ENCODE results near the gene ADAM12. TPM values are rescaled to one million over a fixed set of nuclear protein-coding genes. Genes with fewer than 3 reads are reported as not detected.

ADAM12 gene
- polyA plus RNA-seq, 1 of the 3 experiments (the other 2 are of a cell fraction) = 25.0 TPM

DNA sequence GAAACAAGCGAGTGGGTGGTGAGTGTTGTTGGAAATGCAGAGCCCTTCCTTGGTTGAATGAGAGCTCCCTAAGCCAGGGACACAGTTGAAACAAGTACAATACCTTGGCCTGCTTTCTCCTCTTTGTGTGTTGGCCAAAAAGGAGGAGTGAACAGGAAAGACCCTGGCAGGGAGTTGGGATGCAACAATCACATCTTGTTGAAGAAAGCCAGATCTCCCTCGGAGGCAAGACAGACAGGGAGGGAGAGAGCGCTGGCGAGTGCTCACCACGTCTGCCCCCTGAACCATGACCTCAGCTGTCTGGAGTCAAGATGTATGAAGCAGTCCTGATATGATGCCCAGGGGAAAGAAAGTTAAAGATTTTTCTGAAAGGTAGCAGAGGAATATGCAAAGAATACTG is 66.8 kb downstream of the ADAM12 start:
- no peak overlapping the region for H3K9ac ChIP-seq
- TF ChIP-seq IRF3 (IDR thresholded peaks at IDR 0.05; ENCODE audit: low read depth, low read length) = no peak
- TF ChIP-seq RAD21 (IDR thresholded peaks at IDR 0.05; ENCODE audit: low read length) = no peak
- TF ChIP-seq CHD2 (IDR thresholded peaks at IDR 0.05; ENCODE audit: low read length, partially characterized antibody) = peak; percentile 63
- TF ChIP-seq USF2 (IDR thresholded peaks at IDR 0.05; ENCODE audit: borderline replicate concordance, low read depth, low read length) = no peak
- no peak for TF ChIP-seq SMC3 (IDR thresholded peaks at IDR 0.05; ENCODE audit: low read depth, low read length)
- no peak for TF ChIP-seq FOXM1 (IDR thresholded peaks at IDR 0.05; ENCODE audit: low read depth)
- TF ChIP-seq SIN3A (IDR thresholded peaks at IDR 0.05; ENCODE audit: borderline replicate concordance, low read depth, low read length) = no peak
- TF ChIP-seq RFX5 (IDR thresholded peaks at IDR 0.05; ENCODE audit: low read length) = no peak
- TF ChIP-seq NFIC (IDR thresholded peaks at IDR 0.05; ENCODE audit: borderline replicate concordance) = no peak
- no peak for TF ChIP-seq FOSL2 (IDR thresholded peaks at IDR 0.05; ENCODE audit: borderline replicate concordance, low read depth)
- TF ChIP-seq RCOR1 (IDR thresholded peaks at IDR 0.05; ENCODE audit: low read length) = peak; percentile 63; the same call in 1 of the 2 replicates
- TF ChIP-seq TCF12 (IDR thresholded peaks at IDR 0.05) = peak; percentile 55
- TF ChIP-seq, protein P1, sequence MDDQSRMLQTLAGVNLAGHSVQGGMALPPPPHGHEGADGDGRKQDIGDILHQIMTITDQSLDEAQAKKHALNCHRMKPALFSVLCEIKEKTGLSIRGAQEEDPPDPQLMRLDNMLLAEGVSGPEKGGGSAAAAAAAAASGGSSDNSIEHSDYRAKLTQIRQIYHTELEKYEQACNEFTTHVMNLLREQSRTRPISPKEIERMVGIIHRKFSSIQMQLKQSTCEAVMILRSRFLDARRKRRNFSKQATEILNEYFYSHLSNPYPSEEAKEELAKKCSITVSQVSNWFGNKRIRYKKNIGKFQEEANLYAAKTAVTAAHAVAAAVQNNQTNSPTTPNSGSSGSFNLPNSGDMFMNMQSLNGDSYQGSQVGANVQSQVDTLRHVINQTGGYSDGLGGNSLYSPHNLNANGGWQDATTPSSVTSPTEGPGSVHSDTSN (IDR thresholded peaks at IDR 0.05) = peak; percentile 26; the same call in 1 of the 2 replicates
- no peak for TF ChIP-seq USF1 (IDR thresholded peaks at IDR 0.05; ENCODE audit: borderline replicate concordance, low read depth)
- peak in 1 of 2 experiments; percentile 82; a peak in 2 of 4 replicates for TF ChIP-seq EP300 (IDR thresholded peaks at IDR 0.05; ENCODE audit: borderline replicate concordance in 1 of 2, low read depth in 1 of 2, low read length in 1 of 2)
- TF ChIP-seq GABPA (IDR thresholded peaks at IDR 0.05; ENCODE audit: low read depth) = no peak
- peak; percentile 57; the same call in 1 of the 2 replicates for TF ChIP-seq GATA2 (CRISPR knock-in tag; IDR thresholded peaks at IDR 0.05)
- no peak for TF ChIP-seq NRF1 (IDR thresholded peaks at IDR 0.05; ENCODE audit: low read depth, low read length)
- TF ChIP-seq CTCF (IDR thresholded peaks at IDR 0.05) = no peak
- peak; percentile 80; the same call in 1 of the 2 replicates for TF ChIP-seq FOXJ3 (CRISPR knock-in tag; IDR thresholded peaks at IDR 0.05)
- H3K27me3 ChIP-seq (ENCODE audit: insufficient read depth) = no peaks in the 10 kb centered on the region
- peak; percentile 70 for DNase-seq
- no peaks in the 10 kb centered on the region for H4K20me1 ChIP-seq (ENCODE audit: insufficient read depth)
- H2AFZ ChIP-seq (ENCODE audit: low read depth) = no peak overlapping the region
- ChIA-PET POLR2A (no interaction called here), CTCF (interaction anchor here (0.8 to 2.1 kb wide), 3 partner anchors 15 to 182 kb away, joined by 3 to 6 read pairs (median 4); no protein-coding TSS in a partner anchor)
- no peaks in the 10 kb centered on the region for H3K9me2 ChIP-seq
- no peaks in the 10 kb centered on the region for H3K9me3 ChIP-seq
- no peaks in the 10 kb centered on the region for H3K79me2 ChIP-seq (ENCODE audit: insufficient read depth)
- peak overlapping the region in 1 of 2 experiments; percentile 90; a peak in 2 of 4 replicates for H3K27ac ChIP-seq (ENCODE audit: low read depth in 2 of 2, low read length in 1 of 2)
- H3K4me3 ChIP-seq (ENCODE audit: low read depth in 2 of 2, low read length in 1 of 2) = no peak overlapping the region
- H3F3A ChIP-seq (replicated peaks; ENCODE audit: insufficient read depth) = no peaks in the 10 kb centered on the region
- no peak overlapping the region for H3K4me2 ChIP-seq
- H3K4me1 ChIP-seq (ENCODE audit: control insufficient read depth in 1 of 2, insufficient read depth in 2 of 2, low read depth in 1 of 2, low read length in 1 of 2) = peaks cover 0 to 18% of the 10 kb centered on the region in 2 experiments; a peak in 2 of 4 replicates
- H3K36me3 ChIP-seq (replicated peaks in 1 of 2; ENCODE audit: control insufficient read depth in 1 of 2, insufficient read depth in 2 of 2, low read length in 1 of 2) = no peaks in the 10 kb centered on the region
- 75% methylated on average over 5 of the region's 5 CpGs for WGBS (ENCODE audit: low lambda C conversion rate)

Measured in SK-N-SH (cell line).